CD4-positive, alpha-beta T cell treated with Interleukin-6 for 4 hours (primary cell): ENCODE measurements around the gene SNAPC2.
"Not testable (repeated sequence)": the region's sequence is repeated elsewhere in the genome, so short reads cannot be mapped to it uniquely, and the experiment has no call there.

Source experiments
- DNase-seq: peaks from one replicate; pipeline ENCODE4 v3.0.0-alpha.2; 2020; ENCODE audit warnings: mixed read lengths

The SNAPC2 gene

GRCh38 chr19:7888826-7889217, 31.3 kb upstream of the SNAPC2 start:
- DNase-seq: no peak

- DNase-seq: not testable (repeated sequence)
Observed at GRCh38 chr19:7893362-7894101, 26.6 kb upstream of the SNAPC2 start.

GRCh38 chr19:7894612-7895309, 25.4 kb upstream of the SNAPC2 start:
- DNase-seq: no peak

GRCh38 chr19:7895565-7895964, 24.6 kb upstream of the SNAPC2 start:
- DNase-seq: no peak

- DNase-seq: no peak
Observed at GRCh38 chr19:7897292-7897691, 22.8 kb upstream of the SNAPC2 start.

- DNase-seq: no peak
Observed at GRCh38 chr19:7898967-7899366, 21.2 kb upstream of the SNAPC2 start.

GRCh38 chr19:7899751-7900378, 20.3 kb upstream of the SNAPC2 start:
- DNase-seq: no peak

- no peak for DNase-seq
Observed at GRCh38 chr19:7900401-7900870, 19.7 kb upstream of the SNAPC2 start.

GRCh38 chr19:7900931-7901330, 19.2 kb upstream of the SNAPC2 start:
- no peak for DNase-seq

- DNase-seq: no peak
Observed at GRCh38 chr19:7901337-7901736, 18.8 kb upstream of the SNAPC2 start.

- no peak for DNase-seq
Observed at GRCh38 chr19:7902796-7903243, 17.3 kb upstream of the SNAPC2 start.

- DNase-seq: peak; percentile 100
Observed at GRCh38 chr19:7903244-7904073, 16.7 kb upstream of the SNAPC2 start, which contains the start of gene MAP2K7. Gene MAP2K7, plus strand, starts transcription at chr19:7903877. Its CDS starts 68 bp downstream, at chr19:7903945.

GRCh38 chr19:7904074-7905020, 15.8 kb upstream of the SNAPC2 start:
- DNase-seq: peak; percentile 63

- no peak for DNase-seq
Observed at GRCh38 chr19:7905268-7905667, 14.9 kb upstream of the SNAPC2 start.

GRCh38 chr19:7905859-7906258, 14.3 kb upstream of the SNAPC2 start:
- DNase-seq: no peak

GRCh38 chr19:7907122-7907521, 13.0 kb upstream of the SNAPC2 start:
- no peak for DNase-seq

GRCh38 chr19:7907544-7907943, 12.6 kb upstream of the SNAPC2 start:
- no peak for DNase-seq

- DNase-seq: no peak
Observed at GRCh38 chr19:7908078-7908699, 11.9 kb upstream of the SNAPC2 start.

- DNase-seq: no peak
Observed at GRCh38 chr19:7908742-7909461, 11.2 kb upstream of the SNAPC2 start.

GRCh38 chr19:7909471-7910067, 10.6 kb upstream of the SNAPC2 start:
- no peak for DNase-seq
